NCI-H2107 treated with DMSO at 0.1 percent for 48 hours (cell line): ENCODE measurements around the gene CCDC197.

Experiments
- DNase-seq: peaks from one replicate; lab custom pipeline; 2025; ENCODE audit not compliant: unreplicated experiment; lab: John Stamatoyannopoulos, UW

CCDC197 gene

GRCh38 chr14:94056579-94057308, 59.6 kb downstream of the CCDC197 start:
- no peak for DNase-seq

- DNase-seq, result no peak
These were observed 61.1 kb downstream of the CCDC197 start for GRCh38 chr14:94058128-94058673.
